Panc1 (cell line): ENCODE data around the gene NRG2. TPM values are rescaled to one million over a fixed set of nuclear protein-coding genes. Genes with fewer than 3 reads are reported as not detected.

Source experiments
- ATAC-seq: fragments of 200-7000 bp; cut with Tn5 transposase; 2 replicates; pipeline ENCODE4 v1.9.1; 2020; ENCODE audit warnings: mild to moderate bottlenecking, moderate library complexity
- BruUV-seq: library from RNA; stranded (reverse); fragments of 400-500 nt; replicated peaks from 2 replicates; lab custom pipeline; 2021; lab: Mats Ljungman, UMichigan
- CTCF ChIA-PET: fragments of 300-600 bp; sonication (Branson Sonifier 250); formaldehyde crosslinking; loops from one replicate; lab custom pipeline; 2022; ENCODE audit warnings: antibody characterized with exemption; lab: Charles Lee
- POLR2A ChIA-PET: fragments of 300-600 bp; sonication (Branson Sonifier 250); formaldehyde crosslinking; loops from one replicate; lab custom pipeline; 2022; ENCODE audit warnings: antibody characterized with exemption; lab: Charles Lee
- DNase-seq: peaks from one replicate; pipeline ENCODE4 v3.0.0-alpha.2; 2010; ENCODE audit warnings: low read depth, low spot score
- H3K27ac ChIP-seq: 2 replicates; pipeline ENCODE4 v1.5.1; 2011; ENCODE audit warnings: mild to moderate bottlenecking, low read length, inconsistent platforms
- H3K27me3 ChIP-seq: fragments of 200-500 bp; sonication (Bioruptor generic); 2 replicates; pipeline ENCODE4 v1.6.0; 2014; ENCODE audit warnings: low read length, inconsistent platforms; ENCODE audit not compliant: control insufficient read depth, insufficient read depth
- H3K36me3 ChIP-seq: fragments of 200-500 bp; sonication (Bioruptor generic); 2 replicates; pipeline ENCODE4 v1.5.1; 2014; ENCODE audit warnings: inconsistent platforms, mild to moderate bottlenecking, low read length, moderate library complexity; ENCODE audit not compliant: control insufficient read depth, insufficient read depth
- H3K4me1 ChIP-seq: 2 replicates; pipeline ENCODE4 v1.5.1; 2011; ENCODE audit warnings: inconsistent platforms, mild to moderate bottlenecking, low read length, moderate library complexity; ENCODE audit not compliant: control insufficient read depth, insufficient read depth
- H3K4me3 ChIP-seq, 2 experiments: 2 replicates each; pipeline ENCODE4 v1.5.1; 2011 to 2012; ENCODE audit warnings: low read depth in 2 of 2, low read length in 2 of 2, mild to moderate bottlenecking in 2 of 2, inconsistent platforms in 1 of 2, moderate library complexity in 1 of 2
- H3K9me3 ChIP-seq: fragments of 200-500 bp; sonication (Bioruptor generic); 2 replicates; pipeline ENCODE4 v1.5.1; 2014; ENCODE audit warnings: low read depth, mild to moderate bottlenecking, inconsistent platforms, low read length, moderate library complexity; ENCODE audit not compliant: control insufficient read depth, insufficient read depth
- POLR2AphosphoS5 ChIP-seq: IDR thresholded peaks from 2 replicates; pipeline ENCODE4 v1.6.1; 2012; ENCODE audit warnings: mild to moderate bottlenecking, low read depth, low read length, moderate library complexity
- SIN3A ChIP-seq: IDR thresholded peaks from 2 replicates; pipeline ENCODE4 v1.6.1; 2012; ENCODE audit warnings: low read depth, mild to moderate bottlenecking, low read length, moderate library complexity, borderline replicate concordance; ENCODE audit not compliant: insufficient read depth
- TCF7L2 ChIP-seq: IDR thresholded peaks from 2 replicates; pipeline ENCODE4 v1.6.1; 2011; ENCODE audit warnings: mild to moderate bottlenecking, low read depth, low read length, inconsistent platforms
- in situ Hi-C: cut with HindIII; loops from 2 replicates; pipeline ENCODE4 v1.10.0; 2016; ENCODE audit warnings: low sequenced_read_pairs, low pct_unique_long_range_greater_than_20kb
- intact Hi-C: fragments of 100-400 bp; cut with micrococcal nuclease; formaldehyde crosslinking; loops from one replicate; pipeline ENCODE4 v1.10.0; 2022; ENCODE audit not compliant: unreplicated experiment
- total RNA-seq: library from RNA; stranded (reverse); gene quantifications from one replicate; pipeline ENCODE4 v1.2.1, GENCODE V29; 2021; ENCODE audit not compliant: unreplicated experiment
- TF ChIP-seq, protein P1 (sequence below): fragments of 450-650 bp; IDR thresholded peaks from 2 replicates; pipeline ENCODE4 v1.5.1; 2017; ENCODE audit warnings: mild to moderate bottlenecking
- TF ChIP-seq, protein P2 (sequence below), 2 experiments: IDR thresholded peaks; 2 replicates each; pipeline ENCODE4 v1.6.1; 2011 to 2012; ENCODE audit warnings: low read depth in 2 of 2, control low read depth in 1 of 2, low read length in 1 of 2, mild to moderate bottlenecking in 1 of 2, moderate library complexity in 1 of 2; ENCODE audit not compliant: insufficient read depth in 1 of 2

The NRG2 gene
- total RNA-seq, 1 experiment from 2014 or later, result 20.2 TPM

DNA sequence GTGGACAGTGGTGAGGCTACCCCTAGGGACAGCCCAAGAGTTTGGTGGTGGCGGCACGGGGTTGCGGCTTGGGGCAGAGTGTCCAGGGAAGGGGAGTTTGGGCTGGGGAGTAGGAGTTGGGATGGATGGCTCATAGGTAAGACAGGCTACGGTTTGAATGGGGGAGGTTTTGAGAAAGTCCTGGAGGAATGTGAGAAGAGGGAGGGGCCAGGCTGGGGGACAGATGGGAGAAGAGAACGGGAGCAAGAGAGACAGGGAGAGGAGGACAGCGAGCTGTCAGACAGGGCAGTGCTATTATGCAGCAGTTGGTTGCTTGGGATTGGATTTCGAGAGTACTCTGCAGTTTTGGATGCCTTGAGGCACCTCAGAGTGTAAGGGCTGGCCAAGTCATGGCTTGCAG, 223.0 kb downstream of the NRG2 start:
- Histone ChIP-seq H3K27me3 (peaks cover 4% of the 10 kb centered on the region), H3K4me3 (no peak overlapping the region), H3K27ac (no peak overlapping the region), H3K9me3 (peaks cover 6% of the 10 kb centered on the region; the same call in 1 of the 2 replicates), H3K4me1 (no peaks in the 10 kb centered on the region), H3K36me3 (no peaks in the 10 kb centered on the region)
- in situ Hi-C loops, result no loop called here
- ChIA-PET POLR2A (no interaction called here), CTCF (no interaction called here)
- intact Hi-C loops, result no loop called here
- TF ChIP-seq, protein P1, sequence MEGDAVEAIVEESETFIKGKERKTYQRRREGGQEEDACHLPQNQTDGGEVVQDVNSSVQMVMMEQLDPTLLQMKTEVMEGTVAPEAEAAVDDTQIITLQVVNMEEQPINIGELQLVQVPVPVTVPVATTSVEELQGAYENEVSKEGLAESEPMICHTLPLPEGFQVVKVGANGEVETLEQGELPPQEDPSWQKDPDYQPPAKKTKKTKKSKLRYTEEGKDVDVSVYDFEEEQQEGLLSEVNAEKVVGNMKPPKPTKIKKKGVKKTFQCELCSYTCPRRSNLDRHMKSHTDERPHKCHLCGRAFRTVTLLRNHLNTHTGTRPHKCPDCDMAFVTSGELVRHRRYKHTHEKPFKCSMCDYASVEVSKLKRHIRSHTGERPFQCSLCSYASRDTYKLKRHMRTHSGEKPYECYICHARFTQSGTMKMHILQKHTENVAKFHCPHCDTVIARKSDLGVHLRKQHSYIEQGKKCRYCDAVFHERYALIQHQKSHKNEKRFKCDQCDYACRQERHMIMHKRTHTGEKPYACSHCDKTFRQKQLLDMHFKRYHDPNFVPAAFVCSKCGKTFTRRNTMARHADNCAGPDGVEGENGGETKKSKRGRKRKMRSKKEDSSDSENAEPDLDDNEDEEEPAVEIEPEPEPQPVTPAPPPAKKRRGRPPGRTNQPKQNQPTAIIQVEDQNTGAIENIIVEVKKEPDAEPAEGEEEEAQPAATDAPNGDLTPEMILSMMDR, result no peak
- TF ChIP-seq SIN3A (no peak), TCF7L2 (no peak), POLR2AphosphoS5 (no peak)
- TF ChIP-seq, protein P2, sequence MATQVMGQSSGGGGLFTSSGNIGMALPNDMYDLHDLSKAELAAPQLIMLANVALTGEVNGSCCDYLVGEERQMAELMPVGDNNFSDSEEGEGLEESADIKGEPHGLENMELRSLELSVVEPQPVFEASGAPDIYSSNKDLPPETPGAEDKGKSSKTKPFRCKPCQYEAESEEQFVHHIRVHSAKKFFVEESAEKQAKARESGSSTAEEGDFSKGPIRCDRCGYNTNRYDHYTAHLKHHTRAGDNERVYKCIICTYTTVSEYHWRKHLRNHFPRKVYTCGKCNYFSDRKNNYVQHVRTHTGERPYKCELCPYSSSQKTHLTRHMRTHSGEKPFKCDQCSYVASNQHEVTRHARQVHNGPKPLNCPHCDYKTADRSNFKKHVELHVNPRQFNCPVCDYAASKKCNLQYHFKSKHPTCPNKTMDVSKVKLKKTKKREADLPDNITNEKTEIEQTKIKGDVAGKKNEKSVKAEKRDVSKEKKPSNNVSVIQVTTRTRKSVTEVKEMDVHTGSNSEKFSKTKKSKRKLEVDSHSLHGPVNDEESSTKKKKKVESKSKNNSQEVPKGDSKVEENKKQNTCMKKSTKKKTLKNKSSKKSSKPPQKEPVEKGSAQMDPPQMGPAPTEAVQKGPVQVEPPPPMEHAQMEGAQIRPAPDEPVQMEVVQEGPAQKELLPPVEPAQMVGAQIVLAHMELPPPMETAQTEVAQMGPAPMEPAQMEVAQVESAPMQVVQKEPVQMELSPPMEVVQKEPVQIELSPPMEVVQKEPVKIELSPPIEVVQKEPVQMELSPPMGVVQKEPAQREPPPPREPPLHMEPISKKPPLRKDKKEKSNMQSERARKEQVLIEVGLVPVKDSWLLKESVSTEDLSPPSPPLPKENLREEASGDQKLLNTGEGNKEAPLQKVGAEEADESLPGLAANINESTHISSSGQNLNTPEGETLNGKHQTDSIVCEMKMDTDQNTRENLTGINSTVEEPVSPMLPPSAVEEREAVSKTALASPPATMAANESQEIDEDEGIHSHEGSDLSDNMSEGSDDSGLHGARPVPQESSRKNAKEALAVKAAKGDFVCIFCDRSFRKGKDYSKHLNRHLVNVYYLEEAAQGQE (IDR thresholded peaks at IDR 0.05; ENCODE audit: insufficient read depth in 1 of 2, low read depth in 2 of 2, low read length in 1 of 2), result no peak
- no peak for DNase-seq
- ATAC-seq, result no peak
- BruUV-seq, result no TSS peak

DNA sequence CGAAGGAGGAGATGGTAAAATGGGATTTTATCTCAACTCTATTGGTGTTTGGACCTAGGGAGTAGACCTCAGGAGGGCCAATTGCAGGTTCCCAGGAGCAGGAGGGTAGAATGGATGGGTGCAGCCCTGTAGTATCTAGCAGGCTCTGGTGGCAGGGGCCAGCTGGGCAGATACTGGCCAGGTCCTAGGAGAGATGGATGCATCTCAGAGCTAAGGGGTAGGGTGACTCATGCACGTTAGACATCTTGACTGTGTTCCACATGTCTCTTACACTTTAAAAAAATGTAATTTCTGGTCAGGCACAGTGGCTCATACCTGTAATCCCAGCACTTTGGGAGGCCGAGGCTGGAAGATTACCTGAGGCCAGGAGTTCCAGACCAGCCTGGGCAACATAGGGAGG, 225.1 kb downstream of the NRG2 start:
- H3K9me3 ChIP-seq, result peaks cover 6% of the 10 kb centered on the region; the same call in 1 of the 2 replicates
- ChIA-PET CTCF (no interaction called here), POLR2A (no interaction called here)
- no peak for TF ChIP-seq TCF7L2
- TF ChIP-seq, protein P1, result no peak
- TF ChIP-seq, protein P2 (IDR thresholded peaks at IDR 0.05; ENCODE audit: insufficient read depth in 1 of 2, low read depth in 2 of 2, low read length in 1 of 2), result no peak
- no peak for TF ChIP-seq POLR2AphosphoS5
- no peak for TF ChIP-seq SIN3A
- no peaks in the 10 kb centered on the region for H3K4me1 ChIP-seq
- no peak overlapping the region for H3K4me3 ChIP-seq
- ATAC-seq (no peak), DNase-seq (no peak)
- H3K27me3 ChIP-seq, result peaks cover 4% of the 10 kb centered on the region
- intact Hi-C loops (no loop called here), in situ Hi-C loops (no loop called here)
- BruUV-seq, result no TSS peak
- no peak overlapping the region for H3K27ac ChIP-seq
- no peaks in the 10 kb centered on the region for H3K36me3 ChIP-seq
